Retina (tissue), 1 donor: ENCODE results near the gene CNTN5.

Experiments
- DNase-seq: peaks from one replicate; pipeline ENCODE4 v3.0.0-alpha.2; 2016

CNTN5 gene

DNA sequence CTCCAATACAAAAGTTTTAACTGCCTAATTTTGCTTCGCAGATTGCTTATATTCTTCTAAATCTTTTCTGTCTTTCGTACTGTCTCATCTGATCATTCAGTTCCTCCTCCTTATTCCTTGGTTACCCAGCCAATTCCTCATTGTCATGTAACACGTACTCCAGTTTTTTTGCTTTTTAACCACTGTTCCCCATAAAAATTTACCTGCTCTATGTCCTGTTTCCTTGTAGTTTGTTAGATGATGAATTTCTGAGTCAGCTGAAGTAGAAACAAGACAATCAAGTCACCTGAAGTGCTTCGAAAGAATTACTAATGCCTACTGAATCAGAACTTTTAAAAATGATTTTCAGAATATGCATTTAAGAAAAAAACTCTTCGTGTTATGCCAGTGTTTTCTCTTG is 150.6 kb downstream of the CNTN5 start:
- no peak for DNase-seq

DNA sequence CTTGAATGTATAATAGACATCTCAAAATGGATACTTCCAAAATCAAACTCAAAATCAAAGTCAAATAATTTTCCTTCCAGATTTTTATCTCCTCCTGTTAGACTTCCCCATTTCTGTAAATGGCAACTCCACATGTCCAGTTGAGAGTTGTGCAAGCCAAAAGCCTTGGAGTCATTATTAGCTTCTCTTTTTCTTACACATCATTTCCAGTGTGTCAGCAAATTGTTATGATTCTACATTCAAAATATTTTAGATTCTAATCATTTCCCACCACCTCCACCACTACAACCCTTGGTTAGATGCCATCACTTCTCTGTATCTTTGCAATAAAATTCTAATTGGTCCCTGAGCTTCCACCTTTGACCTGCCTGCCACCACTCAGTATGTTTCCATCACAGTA is 155.7 kb downstream of the CNTN5 start:
- DNase-seq, result no peak

- DNase-seq, result no peak
These were observed 156.7 kb downstream of the CNTN5 start for GRCh38 chr11:99177446-99177845.

GRCh38 chr11:99184146-99184545 is 163.4 kb downstream of the CNTN5 start:
- no peak for DNase-seq

GRCh38 chr11:99188221-99188620 is 167.5 kb downstream of the CNTN5 start:
- no peak for DNase-seq

GRCh38 chr11:99192716-99193115 is 172.0 kb downstream of the CNTN5 start:
- no peak for DNase-seq

- no peak for DNase-seq
These were observed 176.7 kb downstream of the CNTN5 start for GRCh38 chr11:99197477-99197876.

GRCh38 chr11:99198215-99198614 is 177.5 kb downstream of the CNTN5 start:
- no peak for DNase-seq

DNA sequence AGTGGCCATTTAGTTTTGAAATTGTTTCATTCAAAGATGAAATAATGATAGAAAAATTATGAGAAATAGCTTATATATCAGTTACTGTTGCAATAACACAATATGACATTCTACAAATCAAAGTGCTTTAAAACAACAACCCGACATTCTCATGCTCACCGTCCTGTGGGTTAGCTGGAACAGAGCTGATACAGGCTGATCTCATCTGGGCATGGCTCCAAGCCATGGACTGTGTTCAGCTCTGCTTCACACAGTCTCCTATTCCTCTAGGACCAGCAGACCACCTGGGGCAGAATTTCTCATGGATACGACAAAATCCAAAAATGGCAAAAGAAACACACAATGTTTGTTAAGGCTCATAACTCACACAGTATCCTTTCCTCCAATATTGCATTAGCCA is 178.6 kb downstream of the CNTN5 start:
- DNase-seq, result no peak

DNA sequence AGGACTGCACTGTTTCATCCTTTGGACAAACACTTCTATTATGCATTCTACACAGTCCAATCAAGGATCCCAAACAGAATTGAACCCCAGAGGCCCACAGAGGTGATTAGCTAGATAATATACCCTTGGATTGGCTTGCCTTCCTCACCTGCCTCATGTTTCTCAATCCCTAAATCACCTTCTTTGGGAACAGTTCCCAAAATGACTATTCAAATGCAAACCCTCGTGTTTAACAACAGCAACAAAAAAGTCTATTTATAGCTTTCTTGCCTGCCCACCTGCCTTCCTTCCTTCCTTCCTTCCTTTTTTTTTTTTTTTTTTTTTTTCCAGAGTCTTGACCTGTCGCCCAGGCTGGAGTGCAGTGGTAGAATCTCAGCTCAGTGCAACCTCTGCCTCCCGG is 180.0 kb downstream of the CNTN5 start:
- DNase-seq, result no peak

DNA sequence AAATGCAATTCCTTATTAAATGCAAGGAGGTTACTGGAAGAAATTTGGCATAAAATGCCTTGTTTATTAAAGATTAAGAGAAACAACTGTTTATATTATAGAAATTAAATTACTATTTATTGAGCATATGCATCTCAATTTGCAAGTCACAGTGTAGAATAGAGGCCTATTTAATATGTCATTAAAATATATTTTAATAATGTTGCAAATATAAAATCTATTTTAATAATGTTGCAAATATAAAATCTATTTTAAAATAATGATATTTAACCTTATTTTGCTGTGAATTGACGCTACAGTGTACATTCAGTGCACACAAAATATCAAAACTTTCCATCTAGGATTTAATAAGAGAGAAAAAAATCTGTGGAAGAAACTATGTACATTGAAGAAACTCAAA is 188.1 kb downstream of the CNTN5 start:
- no peak for DNase-seq

DNA sequence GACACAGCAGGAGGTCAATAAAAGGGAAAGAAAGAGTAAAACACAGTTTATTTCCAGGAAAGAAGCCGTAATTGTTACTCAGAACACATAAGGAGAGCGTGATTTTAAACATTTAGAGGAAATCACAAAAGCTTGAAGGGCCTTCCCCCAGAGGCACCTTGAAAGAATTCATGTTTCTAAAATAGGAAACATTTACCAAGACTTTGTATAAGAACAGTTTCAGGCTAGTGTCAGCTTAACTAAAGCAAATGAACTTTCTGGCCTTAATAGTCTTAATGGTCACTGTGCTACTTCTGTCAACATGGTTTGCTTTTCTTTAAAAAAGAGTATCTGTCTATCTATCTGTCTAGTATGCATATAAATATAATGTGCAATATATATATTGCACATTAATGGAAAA is 208.8 kb downstream of the CNTN5 start:
- DNase-seq, result no peak

- DNase-seq, result no peak
These were observed 213.8 kb downstream of the CNTN5 start for GRCh38 chr11:99234534-99234933.

GRCh38 chr11:99238401-99238800 is 217.7 kb downstream of the CNTN5 start:
- no peak for DNase-seq

DNA sequence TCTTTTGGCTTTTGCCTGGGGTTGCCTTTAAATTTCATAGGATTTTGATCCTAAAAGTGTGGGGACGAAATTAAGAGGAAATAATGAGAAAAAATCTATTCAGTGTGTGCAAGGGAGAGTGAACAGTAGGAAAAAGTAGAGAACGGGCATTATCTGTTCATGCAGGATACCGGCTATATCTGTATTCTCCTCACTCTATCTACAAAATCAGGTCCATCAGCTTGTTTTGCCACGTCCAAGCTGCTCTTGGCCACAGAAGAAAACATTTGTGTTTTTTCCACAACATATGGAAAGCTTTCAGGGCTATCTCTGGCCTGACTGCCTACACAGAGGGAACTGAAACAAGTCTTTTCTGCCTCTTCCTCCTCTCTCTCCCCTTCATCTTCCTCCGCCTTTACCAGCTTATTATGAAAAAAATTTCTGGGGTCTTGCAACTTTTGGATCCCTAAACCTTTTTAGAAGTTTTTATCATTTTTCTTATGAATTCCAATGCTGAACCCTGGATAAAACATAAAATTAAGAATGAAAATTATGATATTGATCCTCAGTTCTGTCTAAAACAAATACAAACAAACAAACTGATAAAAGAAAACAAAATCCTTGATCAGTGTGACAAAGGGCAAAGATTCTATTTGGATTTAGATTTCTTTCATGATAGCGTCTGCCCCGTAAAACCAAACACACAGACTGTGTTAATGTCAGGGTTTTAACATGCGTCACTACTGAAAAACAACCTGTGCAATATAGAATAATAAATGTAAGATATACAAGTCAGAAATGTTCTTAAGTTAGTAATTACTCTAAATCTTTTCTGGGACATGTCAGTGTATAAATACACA is 219.7 kb downstream of the CNTN5 start:
- DNase-seq, result no peak

DNA sequence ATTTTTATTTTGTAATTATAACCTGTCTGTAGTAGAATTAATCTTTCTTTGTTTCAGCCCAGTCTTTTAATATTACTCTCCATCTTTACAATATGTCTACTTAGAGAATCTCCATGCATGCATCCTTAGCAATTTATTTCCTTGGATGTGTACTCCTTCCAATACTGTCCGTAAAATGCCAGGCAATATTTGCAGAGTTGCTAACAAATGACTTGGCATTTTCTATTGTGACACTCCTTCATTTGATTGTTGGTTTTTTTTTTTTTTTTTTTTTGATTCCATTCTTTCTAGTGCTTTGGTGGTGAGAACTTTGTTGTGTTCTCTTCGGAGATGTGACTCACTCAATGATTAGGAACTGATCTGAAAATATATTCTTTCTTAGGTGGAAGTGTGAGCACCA is 220.3 kb downstream of the CNTN5 start:
- DNase-seq, result no peak

DNA sequence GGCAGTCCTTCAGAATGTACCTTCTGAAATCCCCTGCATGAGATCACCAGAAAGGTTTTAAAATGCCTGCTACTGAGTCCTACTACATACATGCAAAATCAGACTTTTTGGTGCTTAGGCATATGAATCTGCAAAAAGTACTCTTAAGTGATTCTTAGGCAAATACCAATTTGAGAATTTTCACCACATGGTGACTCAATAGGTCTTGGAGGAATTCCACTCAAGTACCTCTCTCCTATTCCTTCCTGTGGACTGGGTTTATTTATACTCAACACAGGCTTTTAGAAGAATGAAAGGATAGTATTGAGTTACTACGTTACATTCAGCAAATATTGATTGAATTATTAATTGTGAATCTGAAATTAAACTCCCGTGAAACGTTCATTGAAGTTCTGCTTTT is 223.9 kb downstream of the CNTN5 start:
- DNase-seq, result no peak

- DNase-seq, result no peak
These were observed 225.4 kb downstream of the CNTN5 start for GRCh38 chr11:99246199-99246598.

DNA sequence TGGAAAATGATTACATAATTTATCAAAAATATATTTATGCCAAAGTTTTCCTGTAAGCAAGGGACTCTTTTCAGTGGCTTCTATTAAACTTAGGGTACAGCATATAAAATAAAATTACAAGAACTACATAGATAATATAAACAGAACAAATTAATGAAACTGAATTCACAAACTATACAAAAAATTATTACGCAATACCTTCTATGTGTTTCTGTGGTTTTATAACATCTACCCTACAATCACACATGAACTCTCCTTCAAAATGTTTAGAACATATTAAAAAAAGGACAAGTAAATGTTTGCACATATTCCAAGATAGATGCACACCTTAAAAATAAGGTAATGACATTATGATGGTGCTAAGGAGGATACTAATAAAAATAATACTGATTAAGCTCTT is 235.9 kb downstream of the CNTN5 start:
- DNase-seq, result no peak

DNA sequence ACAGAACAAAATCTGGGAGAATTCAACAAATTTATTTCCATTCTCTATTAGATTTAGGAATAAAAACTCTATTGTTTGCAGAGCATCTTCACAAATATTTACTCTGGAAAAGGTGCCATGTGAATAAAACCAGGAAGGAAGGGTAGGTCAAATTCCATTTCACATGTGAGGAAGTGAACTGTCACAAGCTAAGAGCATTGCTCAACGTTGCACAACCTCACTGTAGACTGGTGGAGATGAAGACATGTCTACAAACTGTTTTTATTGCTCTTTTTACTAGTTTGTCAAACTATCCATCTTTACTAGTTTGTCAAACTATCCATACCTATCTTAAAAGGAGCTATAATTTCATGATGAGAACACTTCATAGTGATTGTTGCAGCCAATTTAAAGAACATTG is 236.4 kb downstream of the CNTN5 start:
- DNase-seq, result no peak

DNA sequence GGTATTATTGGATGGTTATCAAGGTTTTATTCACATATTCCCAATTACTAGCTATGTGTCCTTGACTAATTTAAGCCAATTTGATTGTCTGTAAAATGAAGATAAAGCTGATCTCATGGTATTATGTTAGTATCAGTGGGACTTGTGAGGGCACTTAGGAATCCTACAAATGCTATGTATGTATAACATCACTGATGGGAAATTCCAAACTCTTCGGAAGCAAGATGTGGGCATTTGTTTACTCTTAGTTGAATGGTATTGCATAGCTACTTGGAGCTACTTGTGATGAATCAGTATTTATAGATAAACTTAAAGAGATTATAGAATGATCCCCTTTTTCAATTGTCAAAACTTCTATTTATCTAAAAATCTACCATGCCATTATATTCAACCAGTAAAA is 239.9 kb downstream of the CNTN5 start:
- DNase-seq, result no peak

- DNase-seq, result peak; percentile 36
These were observed 248.1 kb downstream of the CNTN5 start for GRCh38 chr11:99268886-99269285.

- DNase-seq, result no peak
These were observed 250.8 kb downstream of the CNTN5 start for GRCh38 chr11:99271527-99271926.

DNA sequence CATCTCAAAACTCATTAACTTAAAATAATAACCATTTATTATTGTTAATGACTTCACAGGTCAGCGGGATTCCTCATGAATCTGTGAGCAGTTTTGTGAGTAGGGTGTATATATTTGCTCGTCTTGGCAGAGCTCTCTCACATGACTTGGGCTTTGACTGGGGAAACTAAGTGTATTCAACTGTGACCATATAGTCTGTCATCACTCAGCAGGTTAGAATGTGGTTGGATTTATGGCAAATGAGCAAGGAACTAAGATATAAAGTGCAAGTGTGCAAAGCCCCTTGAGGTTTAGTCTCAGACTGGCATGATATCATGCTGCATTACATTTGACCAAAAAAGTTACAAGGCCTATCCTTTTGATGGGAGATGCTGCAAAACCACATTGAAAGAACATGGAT is 254.8 kb downstream of the CNTN5 start:
- peak; percentile 14 for DNase-seq

GRCh38 chr11:99277281-99277680 is 256.5 kb downstream of the CNTN5 start:
- peak; percentile 63 for DNase-seq
